Body of pancreas (tissue), 4 donors: ENCODE results near the gene BRSK1.

Experiments
- POLR2A ChIP-seq, 3 donors: fragments of 450-650 bp; IDR thresholded peaks; one replicate each; pipeline ENCODE4 v1.6.1; 2016; ENCODE audit warnings: antibody characterized with exemption in 3 of 3, mild to moderate bottlenecking in 2 of 3
- TF ChIP-seq, protein P1 (sequence below), 7 experiments: fragments of 450-650 bp in 4 of 7; fragments of 200-600 bp in 3 of 7; sonication (generic) in 3 of 7; IDR thresholded peaks; one replicate each; pipeline ENCODE4 v1.5.1; 2016 to 2019; ENCODE audit warnings: antibody characterized with exemption in 7 of 7

DNA sequence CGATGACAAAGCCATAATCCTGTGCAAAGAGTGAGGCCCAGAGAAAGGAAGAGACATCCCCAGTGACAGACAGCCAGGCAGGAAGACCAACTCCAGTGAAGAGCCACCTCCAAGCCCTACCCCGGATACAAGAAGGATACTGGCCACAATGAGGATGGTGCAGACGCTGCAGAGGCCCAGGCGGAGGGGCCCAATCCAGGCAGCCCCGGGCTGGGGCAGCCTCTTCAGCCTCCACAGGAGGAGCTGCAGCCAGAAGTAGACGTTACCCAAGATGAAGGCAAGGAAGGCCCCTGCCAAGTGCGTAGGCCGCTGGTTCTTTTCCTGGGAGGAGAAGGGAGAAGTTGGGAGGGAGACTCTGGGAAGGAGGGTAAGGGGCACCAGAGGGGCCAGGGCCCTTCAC is 32.8 kb downstream of the BRSK1 start:
- TF ChIP-seq POLR2A (IDR thresholded peaks at IDR 0.05): no peak
- TF ChIP-seq, protein P1, sequence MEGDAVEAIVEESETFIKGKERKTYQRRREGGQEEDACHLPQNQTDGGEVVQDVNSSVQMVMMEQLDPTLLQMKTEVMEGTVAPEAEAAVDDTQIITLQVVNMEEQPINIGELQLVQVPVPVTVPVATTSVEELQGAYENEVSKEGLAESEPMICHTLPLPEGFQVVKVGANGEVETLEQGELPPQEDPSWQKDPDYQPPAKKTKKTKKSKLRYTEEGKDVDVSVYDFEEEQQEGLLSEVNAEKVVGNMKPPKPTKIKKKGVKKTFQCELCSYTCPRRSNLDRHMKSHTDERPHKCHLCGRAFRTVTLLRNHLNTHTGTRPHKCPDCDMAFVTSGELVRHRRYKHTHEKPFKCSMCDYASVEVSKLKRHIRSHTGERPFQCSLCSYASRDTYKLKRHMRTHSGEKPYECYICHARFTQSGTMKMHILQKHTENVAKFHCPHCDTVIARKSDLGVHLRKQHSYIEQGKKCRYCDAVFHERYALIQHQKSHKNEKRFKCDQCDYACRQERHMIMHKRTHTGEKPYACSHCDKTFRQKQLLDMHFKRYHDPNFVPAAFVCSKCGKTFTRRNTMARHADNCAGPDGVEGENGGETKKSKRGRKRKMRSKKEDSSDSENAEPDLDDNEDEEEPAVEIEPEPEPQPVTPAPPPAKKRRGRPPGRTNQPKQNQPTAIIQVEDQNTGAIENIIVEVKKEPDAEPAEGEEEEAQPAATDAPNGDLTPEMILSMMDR (IDR thresholded peaks at IDR 0.05): no peak
